Measurements from ENCODE around the gene AIFM1. TPM values are rescaled to one million over a fixed set of nuclear protein-coding genes. Genes with fewer than 3 reads are reported as not detected.

The AIFM1 gene
- total RNA-seq, 2 donors from 2014 or later, result 14.8 to 22.4 TPM

GRCh38 chrX:130158311-130158710 lies 7.3 kb downstream of the AIFM1 start:
- no peak for TF ChIP-seq CTCF (IDR thresholded peaks at IDR 0.05)
- no peak for TF ChIP-seq POLR2A (IDR thresholded peaks at IDR 0.05)
- no peak overlapping the region for H3K27ac ChIP-seq
- intact Hi-C loops (cut with DNase I), result no loop called here
- H3K4me1 ChIP-seq, result peaks cover 15% of the 10 kb centered on the region
- DNase-seq (no peak), ATAC-seq (no peak)
- no peaks in the 10 kb centered on the region for H3K27me3 ChIP-seq
- 80 to 100% methylated on average over 1 of the region's 2 CpGs for WGBS, 2 donors
- H3K36me3 ChIP-seq (replicated peaks in 1 of 2; ENCODE audit: insufficient read depth in 1 of 2, low read depth in 2 of 2), result no peaks in the 10 kb centered on the region
- H3K4me3 ChIP-seq, result no peak overlapping the region
- H3K9me3 ChIP-seq, result no peaks in the 10 kb centered on the region

DNA sequence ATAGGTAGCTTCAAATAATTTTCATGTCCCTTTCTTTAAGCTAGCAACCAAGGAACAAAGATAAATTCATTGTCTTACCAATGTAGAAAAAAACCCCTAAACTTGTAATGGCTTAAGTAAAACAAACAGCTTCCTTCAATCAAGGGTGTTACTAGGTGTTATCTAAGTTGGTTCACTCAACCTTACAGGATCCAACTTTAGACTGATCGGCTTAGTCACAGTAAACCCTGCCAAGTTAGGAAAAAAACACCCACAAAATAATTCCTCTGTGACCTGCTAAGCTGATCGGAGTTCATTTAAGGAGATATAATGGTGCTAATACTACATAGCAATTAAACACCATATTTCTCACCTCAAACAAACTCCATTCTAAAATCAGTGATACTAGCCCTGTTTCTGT lies 10.1 kb downstream of the AIFM1 start:
- Histone ChIP-seq H3K4me3 (no peak overlapping the region), H3K27me3 (no peaks in the 10 kb centered on the region), H3K4me1 (peaks cover 5% of the 10 kb centered on the region), H3K9me3 (no peaks in the 10 kb centered on the region), H3K36me3 (replicated peaks in 1 of 2; ENCODE audit: insufficient read depth in 1 of 2, low read depth in 2 of 2) (no peaks in the 10 kb centered on the region), H3K27ac (no peak overlapping the region)
- TF ChIP-seq POLR2A (IDR thresholded peaks at IDR 0.05), result no peak
- no peak for TF ChIP-seq CTCF (IDR thresholded peaks at IDR 0.05)
- DNase-seq (no peak), ATAC-seq (no peak)
- 35 to 56% methylated on average over 2 of the region's 2 CpGs for WGBS, 2 donors
- intact Hi-C loops (cut with DNase I), result no loop called here

GRCh38 chrX:130147631-130148030 lies 18.0 kb downstream of the AIFM1 start:
- H3K4me3 ChIP-seq, result no peak overlapping the region
- no peak for ATAC-seq
- H3K27ac ChIP-seq, result no peak overlapping the region
- no peak for DNase-seq
- intact Hi-C loops (cut with DNase I), result no loop called here
- 79 to 100% methylated on average over 1 to 5 of the region's 5 CpGs for WGBS, 2 donors
- H3K36me3 ChIP-seq (replicated peaks in 1 of 2; ENCODE audit: insufficient read depth in 1 of 2, low read depth in 2 of 2), result peaks cover 0 to 2% of the 10 kb centered on the region in 2 donors
- TF ChIP-seq CTCF (IDR thresholded peaks at IDR 0.05) (no peak), POLR2A (IDR thresholded peaks at IDR 0.05) (no peak)
- no peaks in the 10 kb centered on the region for H3K4me1 ChIP-seq
- no peaks in the 10 kb centered on the region for H3K27me3 ChIP-seq
- H3K9me3 ChIP-seq, result no peaks in the 10 kb centered on the region

- no peaks in the 10 kb centered on the region for H3K4me1 ChIP-seq
- no peaks in the 10 kb centered on the region for H3K27me3 ChIP-seq
- intact Hi-C loops (cut with DNase I), result no loop called here
- H3K36me3 ChIP-seq (replicated peaks in 1 of 2; ENCODE audit: insufficient read depth in 1 of 2, low read depth in 2 of 2), result peaks cover 0 to 2% of the 10 kb centered on the region in 2 donors
- H3K9me3 ChIP-seq, result no peaks in the 10 kb centered on the region
- H3K27ac ChIP-seq, result no peak overlapping the region
- DNase-seq, result no peak
- no peak for ATAC-seq
- H3K4me3 ChIP-seq, result no peak overlapping the region
- TF ChIP-seq POLR2A (IDR thresholded peaks at IDR 0.05), result no peak
- TF ChIP-seq CTCF (IDR thresholded peaks at IDR 0.05), result no peak
- WGBS, 2 donors, result 89 to 96% methylated on average over 3 to 4 of the region's 4 CpGs
Observed at GRCh38 chrX:130145123-130145522, 20.5 kb downstream of the AIFM1 start.

- peaks cover 0 to 2% of the 10 kb centered on the region in 2 donors for H3K36me3 ChIP-seq (replicated peaks in 1 of 2; ENCODE audit: insufficient read depth in 1 of 2, low read depth in 2 of 2)
- no peaks in the 10 kb centered on the region for H3K27me3 ChIP-seq
- H3K4me1 ChIP-seq, result no peaks in the 10 kb centered on the region
- ATAC-seq (no peak), DNase-seq (no peak)
- TF ChIP-seq POLR2A (IDR thresholded peaks at IDR 0.05), result no peak
- H3K27ac ChIP-seq, result no peak overlapping the region
- intact Hi-C loops (cut with DNase I), result no loop called here
- WGBS, 2 donors, result 84 to 95% methylated on average over 3 of the region's 3 CpGs
- no peak overlapping the region for H3K4me3 ChIP-seq
- H3K9me3 ChIP-seq, result no peaks in the 10 kb centered on the region
Observed at GRCh38 chrX:130144509-130144908, 21.1 kb downstream of the AIFM1 start.

Measured in body of pancreas (tissue), 4 donors.